ENCODE results near the gene APBA1. TPM values are rescaled to one million over a fixed set of nuclear protein-coding genes. Genes with fewer than 3 reads are reported as not detected.

The APBA1 gene
- total and polyA plus RNA-seq, 2 donors (not counting 1 experiment from before 2014, with no cell fraction given): 0.01 to 0.05 TPM

DNA sequence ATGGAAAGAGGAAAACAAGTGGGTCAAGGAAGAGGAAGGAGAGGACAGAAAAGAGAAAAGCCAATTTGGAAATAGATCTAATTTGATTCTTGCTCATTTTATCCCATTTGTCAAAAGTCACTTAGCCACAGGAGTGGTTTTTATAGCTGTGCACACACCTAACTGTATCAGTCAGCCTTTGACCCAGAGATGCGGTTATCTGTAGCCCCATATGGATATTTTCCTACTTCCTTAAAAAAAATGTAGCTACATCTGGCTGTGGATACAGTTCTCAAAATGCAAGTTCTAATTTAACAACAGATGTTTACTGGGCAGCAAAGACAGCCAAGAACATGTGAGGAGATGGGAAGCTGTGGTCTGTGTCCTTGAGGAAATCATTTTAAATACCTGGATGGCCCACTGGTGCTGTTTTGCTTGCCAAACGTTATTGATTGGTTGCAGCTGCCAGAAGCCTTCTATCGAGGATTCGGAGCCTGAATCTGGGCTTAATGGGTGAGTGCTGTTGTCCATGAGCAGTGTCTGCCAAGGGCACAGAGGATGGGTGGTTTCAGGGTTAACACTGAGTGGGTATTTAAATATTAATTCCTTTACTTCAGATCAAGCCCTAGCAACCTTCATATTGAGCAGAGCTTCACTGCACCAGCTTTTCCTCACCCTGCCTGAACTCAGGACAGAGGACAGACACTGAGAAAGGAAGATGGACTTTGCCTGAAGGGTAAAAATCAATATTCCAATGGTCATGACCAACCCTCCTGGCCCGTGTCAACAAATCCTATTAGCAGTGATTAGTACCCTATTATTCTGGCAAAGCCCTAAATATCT, 92.2 kb downstream of the APBA1 start:
- no peak overlapping the region for H3K9ac ChIP-seq (ENCODE audit: low read length)
- no peak overlapping the region for H3K4me3 Mint-ChIP-seq
- 48% methylated on average over 2 of the region's 5 CpGs for WGBS (ENCODE audit: insufficient coverage)
- H4K20me1 ChIP-seq (ENCODE audit: control insufficient read depth, insufficient read depth, low read length, poor library complexity, severe bottlenecking): no peaks in the 10 kb centered on the region
- peaks cover 11% of the 10 kb centered on the region for H3K27me3 Mint-ChIP-seq
- no peaks in the 10 kb centered on the region for H3K9me3 Mint-ChIP-seq (ENCODE audit: insufficient read depth)
- no peak overlapping the region for H3K27ac Mint-ChIP-seq
- ATAC-seq (ENCODE audit: low read depth): no peak
- no peaks in the 10 kb centered on the region for H3K9me3 ChIP-seq (ENCODE audit: control extremely low read depth in 1 of 3, control insufficient read depth in 2 of 3, insufficient read depth in 1 of 3, low read length in 2 of 3)
- no peak for DNase-seq
- H3K4me3 ChIP-seq (ENCODE audit: control extremely low read depth in 1 of 5, extremely low read depth in 1 of 5, insufficient read depth in 1 of 5, low read depth in 2 of 5, low read length in 4 of 5): no peak overlapping the region
- H2AFZ ChIP-seq (ENCODE audit: insufficient read depth, low read depth, low read length, poor library complexity, severe bottlenecking): no peak overlapping the region
- no peaks in the 10 kb centered on the region for H3K27me3 ChIP-seq (replicated peaks in 1 of 4; ENCODE audit: control extremely low read depth in 1 of 4, control insufficient read depth in 3 of 4, insufficient read depth in 4 of 4, low read length in 3 of 4)
- H3K27ac ChIP-seq (ENCODE audit: low read length in 2 of 2): no peak overlapping the region
- H3K4me1 ChIP-seq (ENCODE audit: control insufficient read depth in 2 of 2, insufficient read depth in 2 of 2, low read length in 2 of 2): no peaks in the 10 kb centered on the region
- ChIA-PET CTCF (no interaction called here), POLR2A (no interaction called here)
- H3K36me3 ChIP-seq (replicated peaks in 1 of 2; ENCODE audit: control extremely low read depth in 1 of 2, control insufficient read depth in 1 of 2, extremely low read depth in 1 of 2, insufficient read depth in 2 of 2, low read length in 1 of 2): no peaks in the 10 kb centered on the region
- peaks cover 2% of the 10 kb centered on the region for H3K4me1 Mint-ChIP-seq
- TF ChIP-seq, protein P1, sequence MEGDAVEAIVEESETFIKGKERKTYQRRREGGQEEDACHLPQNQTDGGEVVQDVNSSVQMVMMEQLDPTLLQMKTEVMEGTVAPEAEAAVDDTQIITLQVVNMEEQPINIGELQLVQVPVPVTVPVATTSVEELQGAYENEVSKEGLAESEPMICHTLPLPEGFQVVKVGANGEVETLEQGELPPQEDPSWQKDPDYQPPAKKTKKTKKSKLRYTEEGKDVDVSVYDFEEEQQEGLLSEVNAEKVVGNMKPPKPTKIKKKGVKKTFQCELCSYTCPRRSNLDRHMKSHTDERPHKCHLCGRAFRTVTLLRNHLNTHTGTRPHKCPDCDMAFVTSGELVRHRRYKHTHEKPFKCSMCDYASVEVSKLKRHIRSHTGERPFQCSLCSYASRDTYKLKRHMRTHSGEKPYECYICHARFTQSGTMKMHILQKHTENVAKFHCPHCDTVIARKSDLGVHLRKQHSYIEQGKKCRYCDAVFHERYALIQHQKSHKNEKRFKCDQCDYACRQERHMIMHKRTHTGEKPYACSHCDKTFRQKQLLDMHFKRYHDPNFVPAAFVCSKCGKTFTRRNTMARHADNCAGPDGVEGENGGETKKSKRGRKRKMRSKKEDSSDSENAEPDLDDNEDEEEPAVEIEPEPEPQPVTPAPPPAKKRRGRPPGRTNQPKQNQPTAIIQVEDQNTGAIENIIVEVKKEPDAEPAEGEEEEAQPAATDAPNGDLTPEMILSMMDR (IDR thresholded peaks at IDR 0.05): no peak
- no peak for TF ChIP-seq EZH2 (IDR thresholded peaks at IDR 0.05; ENCODE audit: borderline replicate concordance, insufficient read depth, low read depth, low read length, poor library complexity, severe bottlenecking)
- intact Hi-C loops (cut with micrococcal nuclease): loop anchor here (10.0 kb wide), 1 partner anchor 55 kb away; no protein-coding TSS in a partner anchor
- no peaks in the 10 kb centered on the region for H3K79me2 ChIP-seq (ENCODE audit: control insufficient read depth, insufficient read depth, low read length)
- no peak overlapping the region for H3K4me2 ChIP-seq (replicated peaks; ENCODE audit: low read depth, low read length, poor library complexity, severe bottlenecking)

DNA sequence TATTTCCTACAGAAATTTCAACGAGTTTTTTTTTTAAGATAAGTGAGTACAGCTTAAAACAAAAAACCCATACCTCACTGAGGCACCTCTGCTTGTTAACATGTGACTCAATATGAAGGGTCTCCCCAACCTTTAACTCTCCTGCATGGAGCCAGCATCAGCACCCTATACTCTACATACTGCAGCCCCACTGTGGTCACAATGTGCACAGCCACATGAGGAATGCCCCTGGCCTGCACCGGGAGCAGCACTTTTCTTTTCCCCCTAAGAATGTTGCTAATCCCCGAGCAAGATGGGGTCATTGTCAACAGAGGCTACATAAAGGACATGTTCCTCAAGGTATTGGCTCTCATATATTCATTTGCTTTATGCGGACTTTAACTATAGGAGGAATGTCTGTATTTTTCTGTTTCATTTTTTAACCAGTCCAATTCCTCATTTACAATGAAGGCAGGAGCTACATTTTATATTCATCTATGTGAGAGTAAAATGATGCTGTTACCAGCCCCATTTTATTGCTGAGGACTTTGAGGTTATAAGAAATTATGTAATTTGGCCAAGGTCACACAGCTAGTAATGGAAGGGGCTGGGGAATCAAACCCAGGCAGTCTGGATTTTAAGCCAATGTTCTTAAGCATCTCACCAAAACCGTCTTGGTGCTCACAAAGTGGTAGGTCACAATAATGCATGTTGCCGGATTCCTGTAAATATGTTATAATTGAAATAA, 93.0 kb downstream of the APBA1 start:
- intact Hi-C loops (cut with micrococcal nuclease): loop anchor here (10.0 kb wide), 1 partner anchor 56 kb away; no protein-coding TSS in a partner anchor
- Mint-ChIP-seq H3K27me3 (peaks cover 11% of the 10 kb centered on the region), H3K9me3 (ENCODE audit: insufficient read depth) (no peaks in the 10 kb centered on the region), H3K4me3 (no peak overlapping the region), H3K27ac (no peak overlapping the region), H3K4me1 (peaks cover 2% of the 10 kb centered on the region)
- ChIA-PET POLR2A (no interaction called here), CTCF (no interaction called here)
- no peak overlapping the region for H3K9ac ChIP-seq (ENCODE audit: low read length)
- H3K4me3 ChIP-seq (ENCODE audit: control extremely low read depth in 1 of 5, extremely low read depth in 1 of 5, insufficient read depth in 1 of 5, low read depth in 2 of 5, low read length in 4 of 5): no peak overlapping the region
- no peak for TF ChIP-seq EZH2 (IDR thresholded peaks at IDR 0.05; ENCODE audit: borderline replicate concordance, insufficient read depth, low read depth, low read length, poor library complexity, severe bottlenecking)
- TF ChIP-seq, protein P1 (IDR thresholded peaks at IDR 0.05): no peak
- WGBS (ENCODE audit: insufficient coverage): 100% methylated on average over 2 of the region's 6 CpGs
- H3K4me1 ChIP-seq (ENCODE audit: control insufficient read depth in 2 of 2, insufficient read depth in 2 of 2, low read length in 2 of 2): no peaks in the 10 kb centered on the region
- H3K27ac ChIP-seq (ENCODE audit: low read length in 2 of 2): no peak overlapping the region
- no peaks in the 10 kb centered on the region for H3K79me2 ChIP-seq (ENCODE audit: control insufficient read depth, insufficient read depth, low read length)
- no peak overlapping the region for H2AFZ ChIP-seq (ENCODE audit: insufficient read depth, low read depth, low read length, poor library complexity, severe bottlenecking)
- no peak for DNase-seq
- H3K4me2 ChIP-seq (replicated peaks; ENCODE audit: low read depth, low read length, poor library complexity, severe bottlenecking): no peak overlapping the region
- no peaks in the 10 kb centered on the region for H4K20me1 ChIP-seq (ENCODE audit: control insufficient read depth, insufficient read depth, low read length, poor library complexity, severe bottlenecking)
- H3K27me3 ChIP-seq (replicated peaks in 1 of 4; ENCODE audit: control extremely low read depth in 1 of 4, control insufficient read depth in 3 of 4, insufficient read depth in 4 of 4, low read length in 3 of 4): no peaks in the 10 kb centered on the region
- no peaks in the 10 kb centered on the region for H3K9me3 ChIP-seq (ENCODE audit: control extremely low read depth in 1 of 3, control insufficient read depth in 2 of 3, insufficient read depth in 1 of 3, low read length in 2 of 3)
- no peaks in the 10 kb centered on the region for H3K36me3 ChIP-seq (replicated peaks in 1 of 2; ENCODE audit: control extremely low read depth in 1 of 2, control insufficient read depth in 1 of 2, extremely low read depth in 1 of 2, insufficient read depth in 2 of 2, low read length in 1 of 2)
- no peak for ATAC-seq (ENCODE audit: low read depth)

All from B cell (primary cell).